Loucy (cell line): ENCODE results near the gene CTSA.

Source experiments
- H2AFZ ChIP-seq: fragments of 200-600 bp; sonication (generic); 2 replicates; pipeline ENCODE4 v1.6.0; 2016; ENCODE audit warnings: antibody characterized with exemption, mild to moderate bottlenecking, low read length, moderate library complexity
- H3F3A ChIP-seq: fragments of 200-600 bp; 2 replicates; pipeline ENCODE4 v1.6.0; 2016; ENCODE audit warnings: antibody characterized with exemption, low read depth, mild to moderate bottlenecking
- H3K27me3 ChIP-seq: fragments of 200-600 bp; sonication (generic); 2 replicates; pipeline ENCODE4 v1.6.1; 2014; ENCODE audit warnings: low read length, mild to moderate bottlenecking; ENCODE audit not compliant: insufficient read depth, poor library complexity, severe bottlenecking
- H3K36me3 ChIP-seq: fragments of 200-600 bp; sonication (generic); 2 replicates; pipeline ENCODE4 v1.6.1; 2016; ENCODE audit warnings: low read length; ENCODE audit not compliant: insufficient read depth
- H3K4me1 ChIP-seq: fragments of 200-600 bp; sonication (generic); 2 replicates; pipeline ENCODE4 v1.5.1; 2014; ENCODE audit warnings: low read length, mild to moderate bottlenecking; ENCODE audit not compliant: insufficient read depth, poor library complexity, severe bottlenecking
- H3K4me2 ChIP-seq: fragments of 200-600 bp; sonication (generic); 2 replicates; pipeline ENCODE4 v1.6.0; 2014; ENCODE audit warnings: antibody characterized with exemption, low read length, low read depth, mild to moderate bottlenecking; ENCODE audit not compliant: poor library complexity, severe bottlenecking
- H3K4me3 ChIP-seq: fragments of 200-600 bp; sonication (generic); 2 replicates; pipeline ENCODE4 v1.5.1; 2014; ENCODE audit warnings: low read length, mild to moderate bottlenecking, mixed read lengths; ENCODE audit not compliant: poor library complexity, severe bottlenecking
- H3K79me2 ChIP-seq: fragments of 200-600 bp; sonication (generic); 2 replicates; pipeline ENCODE4 v1.6.1; 2014; ENCODE audit warnings: low read length; ENCODE audit not compliant: insufficient read depth
- H3K9ac ChIP-seq: fragments of 200-600 bp; sonication (generic); 2 replicates; pipeline ENCODE4 v1.6.0; 2014; ENCODE audit warnings: mild to moderate bottlenecking, low read depth, low read length, moderate library complexity; ENCODE audit not compliant: poor library complexity, severe bottlenecking
- H3K9me2 ChIP-seq: fragments of 200-600 bp; sonication (generic); replicated peaks from 2 replicates; pipeline ENCODE4 v1.6.1; 2016; ENCODE audit warnings: low read depth, low read length, mixed read lengths
- H3K9me3 ChIP-seq: fragments of 200-600 bp; sonication (generic); 2 replicates; pipeline ENCODE4 v1.6.1; 2014; ENCODE audit warnings: mild to moderate bottlenecking, antibody characterized with exemption, low read length, low read depth; ENCODE audit not compliant: insufficient read depth
- H4K20me1 ChIP-seq: fragments of 200-600 bp; sonication (generic); 2 replicates; pipeline ENCODE4 v1.6.0; 2014; ENCODE audit warnings: antibody characterized with exemption, low read length, mild to moderate bottlenecking; ENCODE audit not compliant: insufficient read depth, poor library complexity, severe bottlenecking
- EZH2phosphoT487 ChIP-seq: fragments of 200-600 bp; IDR thresholded peaks from 2 replicates; pipeline ENCODE4 v1.6.1; 2018; ENCODE audit warnings: antibody characterized with exemption, mild to moderate bottlenecking, moderate library complexity, borderline replicate concordance
- TF ChIP-seq, protein P1 (sequence below): fragments of 200-600 bp; sonication (generic); conservative IDR thresholded peaks from 2 replicates; pipeline ENCODE4 v1.5.1; 2014; ENCODE audit warnings: mild to moderate bottlenecking, antibody characterized with exemption, low read length

The CTSA gene

DNA sequence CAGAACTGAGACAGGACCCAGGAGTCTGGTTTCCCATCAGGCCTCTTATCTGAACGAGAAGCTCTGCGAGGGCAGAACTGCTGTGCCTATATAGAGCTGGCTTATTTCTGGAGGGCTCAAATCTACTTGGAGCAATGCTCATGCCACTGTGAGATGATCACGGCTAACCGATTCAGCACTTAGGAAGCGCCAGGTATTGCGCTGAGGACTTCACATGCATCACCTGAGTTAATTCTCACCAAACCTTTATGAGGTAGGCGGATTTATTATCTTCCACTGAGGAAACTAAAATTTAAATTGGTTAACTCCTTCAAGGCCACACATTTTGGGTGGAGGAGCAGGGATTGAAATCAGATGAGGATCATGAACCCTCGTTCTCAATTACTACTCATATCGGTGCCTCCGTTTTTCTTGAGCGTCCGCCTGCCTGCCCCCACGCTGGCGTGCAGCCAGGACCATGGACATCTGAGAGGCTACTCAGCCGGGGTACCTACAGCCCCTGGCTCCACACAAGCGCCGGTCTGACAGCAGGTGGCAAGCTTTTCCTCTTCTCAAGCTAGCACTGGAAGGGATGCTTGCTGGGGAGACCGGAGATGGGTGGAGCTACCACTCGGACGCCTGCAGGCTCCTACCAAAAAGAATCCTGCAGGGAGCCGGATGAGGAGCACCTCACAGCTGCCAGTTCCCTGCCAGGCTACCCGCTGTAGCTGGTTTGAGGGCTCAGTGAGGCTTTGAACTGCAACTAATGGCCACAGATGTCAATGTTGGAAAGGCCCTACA is 42.3 kb downstream of the CTSA start:
- H3K79me2 ChIP-seq: peaks cover 50% of the 10 kb centered on the region
- H4K20me1 ChIP-seq: peaks cover 37% of the 10 kb centered on the region
- H3F3A ChIP-seq: peaks cover 4% of the 10 kb centered on the region; the same call in 1 of the 2 replicates
- no peaks in the 10 kb centered on the region for H3K9me2 ChIP-seq
- peak overlapping the region; percentile 97 for H3K4me3 ChIP-seq
- H3K4me2 ChIP-seq: peak overlapping the region; percentile 91
- H3K4me1 ChIP-seq: peaks cover 11% of the 10 kb centered on the region
- H3K27me3 ChIP-seq: no peaks in the 10 kb centered on the region
- peak overlapping the region; percentile 99 for H3K9ac ChIP-seq
- no peaks in the 10 kb centered on the region for H3K9me3 ChIP-seq
- no peak for TF ChIP-seq EZH2phosphoT487
- TF ChIP-seq, protein P1, sequence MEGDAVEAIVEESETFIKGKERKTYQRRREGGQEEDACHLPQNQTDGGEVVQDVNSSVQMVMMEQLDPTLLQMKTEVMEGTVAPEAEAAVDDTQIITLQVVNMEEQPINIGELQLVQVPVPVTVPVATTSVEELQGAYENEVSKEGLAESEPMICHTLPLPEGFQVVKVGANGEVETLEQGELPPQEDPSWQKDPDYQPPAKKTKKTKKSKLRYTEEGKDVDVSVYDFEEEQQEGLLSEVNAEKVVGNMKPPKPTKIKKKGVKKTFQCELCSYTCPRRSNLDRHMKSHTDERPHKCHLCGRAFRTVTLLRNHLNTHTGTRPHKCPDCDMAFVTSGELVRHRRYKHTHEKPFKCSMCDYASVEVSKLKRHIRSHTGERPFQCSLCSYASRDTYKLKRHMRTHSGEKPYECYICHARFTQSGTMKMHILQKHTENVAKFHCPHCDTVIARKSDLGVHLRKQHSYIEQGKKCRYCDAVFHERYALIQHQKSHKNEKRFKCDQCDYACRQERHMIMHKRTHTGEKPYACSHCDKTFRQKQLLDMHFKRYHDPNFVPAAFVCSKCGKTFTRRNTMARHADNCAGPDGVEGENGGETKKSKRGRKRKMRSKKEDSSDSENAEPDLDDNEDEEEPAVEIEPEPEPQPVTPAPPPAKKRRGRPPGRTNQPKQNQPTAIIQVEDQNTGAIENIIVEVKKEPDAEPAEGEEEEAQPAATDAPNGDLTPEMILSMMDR: peak; percentile 57
- H3K36me3 ChIP-seq: peaks cover 13% of the 10 kb centered on the region; the same call in 1 of the 2 replicates
- peak overlapping the region; percentile 89 for H2AFZ ChIP-seq

DNA sequence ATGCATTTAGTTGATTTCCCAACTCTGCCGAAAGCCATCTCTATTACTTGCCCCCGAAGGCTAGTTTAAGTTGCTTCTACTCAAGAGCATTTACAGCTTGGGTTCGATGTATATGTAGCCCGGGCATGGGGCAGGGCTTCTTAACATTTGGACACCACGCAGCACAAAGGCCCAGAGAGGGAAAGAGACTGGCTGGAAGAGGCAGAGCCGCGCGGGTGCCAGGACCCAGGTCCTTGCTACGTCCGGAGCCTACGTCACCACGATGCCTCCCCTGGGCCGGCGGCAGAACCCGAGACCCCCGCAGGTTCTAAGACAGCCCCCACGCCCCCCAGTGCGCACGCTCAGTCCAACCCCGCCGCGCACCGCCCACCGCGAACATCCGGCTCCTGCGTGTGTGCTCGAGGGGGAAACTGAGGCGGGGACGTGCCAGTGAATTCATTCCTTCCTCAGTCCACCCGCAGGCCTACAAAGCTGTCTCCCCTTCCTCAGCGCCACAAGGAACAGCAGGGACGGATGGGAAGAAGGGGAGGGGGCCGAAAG is 43.0 kb downstream of the CTSA start:
- Histone ChIP-seq H3K9me2 (no peaks in the 10 kb centered on the region), H3K36me3 (peaks cover 19% of the 10 kb centered on the region; the same call in 1 of the 2 replicates), H3K27me3 (no peaks in the 10 kb centered on the region), H2AFZ (peak overlapping the region; percentile 89), H3K79me2 (peaks cover 56% of the 10 kb centered on the region), H3F3A (peaks cover 4% of the 10 kb centered on the region; the same call in 1 of the 2 replicates), H3K4me2 (peak overlapping the region; percentile 91), H3K4me1 (peaks cover 11% of the 10 kb centered on the region), H3K9ac (peak overlapping the region; percentile 99), H3K4me3 (peak overlapping the region; percentile 97), H3K9me3 (no peaks in the 10 kb centered on the region), H4K20me1 (peaks cover 41% of the 10 kb centered on the region)
- no peak for TF ChIP-seq EZH2phosphoT487
- TF ChIP-seq, protein P1: no peak

DNA sequence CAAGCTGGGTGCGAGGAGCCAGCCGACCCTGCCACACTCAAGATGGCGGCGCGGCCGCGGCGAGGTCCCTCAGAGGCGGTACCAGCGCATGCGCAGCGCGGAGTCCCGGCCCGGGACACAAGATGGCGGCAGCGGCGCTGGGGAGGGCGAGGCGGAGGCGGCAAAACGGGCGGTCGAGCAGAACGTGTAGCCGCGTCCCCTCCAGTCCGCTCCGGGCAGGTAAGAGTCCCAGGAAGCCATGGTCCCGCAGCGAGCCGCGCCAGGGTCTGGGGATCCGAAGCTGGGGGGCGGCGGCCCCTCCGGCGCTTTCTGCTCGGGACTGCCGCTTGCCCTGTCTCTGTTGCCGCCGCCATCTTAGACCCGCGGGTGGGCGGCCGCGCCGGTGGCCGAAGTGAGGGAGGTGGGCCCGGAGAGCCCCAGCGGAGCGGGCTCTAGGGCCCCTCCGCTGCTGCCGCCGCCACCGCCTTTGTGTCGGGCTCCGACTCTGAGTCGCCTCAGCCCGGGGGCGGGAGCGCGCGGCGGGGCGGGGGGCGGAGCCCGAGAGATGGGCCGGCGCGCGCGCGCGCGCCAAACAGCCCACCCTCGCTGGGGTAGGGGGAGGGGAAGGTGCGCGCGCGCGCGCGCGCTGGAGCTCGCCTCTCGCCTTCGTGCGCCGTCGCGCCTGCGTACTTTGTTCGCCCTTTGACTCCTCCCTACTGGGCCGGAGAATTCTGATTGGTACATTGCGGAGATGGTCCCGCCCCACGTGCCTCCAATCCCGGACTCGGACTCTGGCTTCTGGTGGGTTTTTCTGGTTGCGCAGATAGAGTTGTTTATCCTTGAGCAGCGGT is 43.7 kb downstream of the CTSA start, which contains the start of gene PCIF1:
TSS of gene PCIF1 (plus strand) at position 98 of the 830 bp plus-strand sequence. CDS start 4,317 bp downstream, outside the sequence.
- Histone ChIP-seq H3K36me3 (peaks cover 26% of the 10 kb centered on the region; the same call in 1 of the 2 replicates), H3K9ac (peak within 1 kb of the TSS; percentile 99), H3K4me2 (peak within 1 kb of the TSS; percentile 96), H3F3A (peaks cover 4% of the 10 kb centered on the region; the same call in 1 of the 2 replicates), H3K79me2 (peaks cover 57% of the 10 kb centered on the region), H3K9me3 (no peaks in the 10 kb centered on the region), H3K4me1 (peaks cover 11% of the 10 kb centered on the region), H3K27me3 (no peaks in the 10 kb centered on the region), H3K4me3 (peak within 1 kb of the TSS; percentile 97), H4K20me1 (peaks cover 41% of the 10 kb centered on the region), H2AFZ (peak within 1 kb of the TSS; percentile 89), H3K9me2 (no peaks in the 10 kb centered on the region)
- TF ChIP-seq, protein P1: no peak
- TF ChIP-seq EZH2phosphoT487: no peak
